ENCODE results near the gene LECT2. TPM values are rescaled to one million over a fixed set of nuclear protein-coding genes. Genes with fewer than 3 reads are reported as not detected.

Gene LECT2
- polyA plus RNA-seq, 1 donor (not counting 4 experiments of a cell fraction or from before 2014, with no cell fraction given): not detected

DNA sequence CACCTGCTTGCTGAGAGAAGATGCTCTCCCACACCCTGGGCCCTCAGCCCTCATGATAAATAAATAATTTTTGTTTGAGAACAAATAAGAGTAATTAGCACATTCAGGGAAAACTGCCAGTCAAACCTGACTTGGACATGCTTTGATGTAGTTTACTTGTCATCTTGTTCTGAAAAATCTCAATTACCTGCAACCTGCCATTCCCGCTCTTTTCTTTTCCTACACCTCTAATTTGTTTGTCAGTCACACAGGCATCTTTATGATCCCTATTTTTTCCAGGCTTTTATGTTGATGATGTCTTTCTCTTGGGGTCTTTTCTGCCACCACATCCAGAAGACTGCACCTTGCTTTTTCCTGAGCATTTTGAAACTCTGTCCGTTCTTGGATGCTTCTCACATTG, 45.4 kb upstream of the LECT2 start:
- DNase-seq (ENCODE audit: low read depth, low spot score) (no peak), FAIRE-seq (no peak)
- Histone ChIP-seq H3K9me3 (ENCODE audit: control insufficient read depth, low read depth, low read length) (no peaks in the 10 kb centered on the region), H3K27me3 (ENCODE audit: control insufficient read depth, extremely low read depth, insufficient read depth, low read length) (no peaks in the 10 kb centered on the region), H3K9me1 (ENCODE audit: control insufficient read depth, extremely low read depth, insufficient read depth, low read length) (no peaks in the 10 kb centered on the region), H4K20me1 (ENCODE audit: control insufficient read depth, extremely low read depth, insufficient read depth, low read length) (no peaks in the 10 kb centered on the region), H3K4me3 (ENCODE audit: control insufficient read depth in 2 of 3, extremely low read depth in 1 of 3, insufficient read depth in 2 of 3, low read depth in 1 of 3, low read length in 3 of 3) (no peak overlapping the region), H3K4me2 (ENCODE audit: control insufficient read depth, extremely low read depth, insufficient read depth, low read depth, low read length) (no peak overlapping the region), H3K36me3 (ENCODE audit: control insufficient read depth in 2 of 2, extremely low read depth in 1 of 2, insufficient read depth in 2 of 2, low read length in 2 of 2) (no peaks in the 10 kb centered on the region), H3K79me2 (ENCODE audit: control insufficient read depth, insufficient read depth, low read length) (no peaks in the 10 kb centered on the region), H3K4me1 (ENCODE audit: control insufficient read depth, extremely low read depth, insufficient read depth, low read length) (peaks cover 10% of the 10 kb centered on the region), H3K9ac (ENCODE audit: control insufficient read depth, extremely low read depth, insufficient read depth, low read length) (no peak overlapping the region), H3K27ac (ENCODE audit: control insufficient read depth, insufficient read depth, low read length) (no peak overlapping the region), H2AFZ (ENCODE audit: control insufficient read depth, low read length) (no peak overlapping the region)
- no peak for TF ChIP-seq EZH2 (IDR thresholded peaks at IDR 0.05; ENCODE audit: low read length)
- TF ChIP-seq, protein P1, sequence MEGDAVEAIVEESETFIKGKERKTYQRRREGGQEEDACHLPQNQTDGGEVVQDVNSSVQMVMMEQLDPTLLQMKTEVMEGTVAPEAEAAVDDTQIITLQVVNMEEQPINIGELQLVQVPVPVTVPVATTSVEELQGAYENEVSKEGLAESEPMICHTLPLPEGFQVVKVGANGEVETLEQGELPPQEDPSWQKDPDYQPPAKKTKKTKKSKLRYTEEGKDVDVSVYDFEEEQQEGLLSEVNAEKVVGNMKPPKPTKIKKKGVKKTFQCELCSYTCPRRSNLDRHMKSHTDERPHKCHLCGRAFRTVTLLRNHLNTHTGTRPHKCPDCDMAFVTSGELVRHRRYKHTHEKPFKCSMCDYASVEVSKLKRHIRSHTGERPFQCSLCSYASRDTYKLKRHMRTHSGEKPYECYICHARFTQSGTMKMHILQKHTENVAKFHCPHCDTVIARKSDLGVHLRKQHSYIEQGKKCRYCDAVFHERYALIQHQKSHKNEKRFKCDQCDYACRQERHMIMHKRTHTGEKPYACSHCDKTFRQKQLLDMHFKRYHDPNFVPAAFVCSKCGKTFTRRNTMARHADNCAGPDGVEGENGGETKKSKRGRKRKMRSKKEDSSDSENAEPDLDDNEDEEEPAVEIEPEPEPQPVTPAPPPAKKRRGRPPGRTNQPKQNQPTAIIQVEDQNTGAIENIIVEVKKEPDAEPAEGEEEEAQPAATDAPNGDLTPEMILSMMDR (optimal IDR thresholded peaks at IDR 0.05 in 1 of 3, IDR thresholded peaks at IDR 0.05 in 1 of 3, conservative IDR thresholded peaks at IDR 0.05 in 1 of 3; ENCODE audit: extremely low read depth in 1 of 3, insufficient read depth in 2 of 3, low read length in 3 of 3): no peak
- dilution Hi-C loops (cut with MboI; ENCODE audit: extremely low pct_ligation_motif_present, low sequenced_read_pairs): no loop called here

DNA sequence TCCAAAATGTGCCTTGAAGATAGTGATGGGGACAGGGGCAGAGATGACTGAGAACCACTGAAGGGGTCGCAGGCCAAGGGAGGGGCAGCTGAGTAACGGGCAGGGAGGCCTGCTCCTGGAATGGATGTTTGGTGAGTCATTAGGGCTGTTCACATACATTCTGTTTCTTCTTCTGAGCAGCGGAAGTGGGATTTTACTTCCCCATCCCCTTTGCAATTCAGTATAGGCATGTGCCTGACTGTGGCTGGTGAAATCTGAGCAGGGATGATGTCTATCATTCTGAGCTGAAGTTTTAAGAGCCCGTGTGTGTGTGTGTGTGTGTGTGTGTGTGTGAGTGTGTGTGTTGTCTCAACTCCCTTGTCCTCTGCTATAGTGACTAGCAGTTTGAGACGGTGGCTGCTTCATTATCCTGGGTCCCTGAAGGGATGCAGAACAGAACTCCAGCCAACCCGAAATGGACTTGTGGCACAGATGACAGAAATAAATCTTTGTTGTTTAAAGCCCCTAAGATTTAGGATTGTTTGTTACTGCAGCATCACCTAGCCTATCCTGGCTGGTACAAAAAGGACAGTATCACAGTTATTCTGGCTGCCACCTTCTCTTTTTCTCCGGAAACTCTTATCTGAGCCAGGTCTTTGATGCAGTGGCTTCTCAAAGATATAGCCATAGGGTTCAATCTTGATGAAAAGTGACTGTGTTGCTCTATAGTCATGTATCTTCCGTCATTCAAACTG, 44.8 kb upstream of the LECT2 start:
- FAIRE-seq: no peak
- Histone ChIP-seq H3K79me2 (ENCODE audit: control insufficient read depth, insufficient read depth, low read length) (no peaks in the 10 kb centered on the region), H4K20me1 (ENCODE audit: control insufficient read depth, extremely low read depth, insufficient read depth, low read length) (no peaks in the 10 kb centered on the region), H3K36me3 (ENCODE audit: control insufficient read depth in 2 of 2, extremely low read depth in 1 of 2, insufficient read depth in 2 of 2, low read length in 2 of 2) (no peaks in the 10 kb centered on the region), H3K4me3 (ENCODE audit: control insufficient read depth in 2 of 3, extremely low read depth in 1 of 3, insufficient read depth in 2 of 3, low read depth in 1 of 3, low read length in 3 of 3) (no peak overlapping the region), H3K27ac (ENCODE audit: control insufficient read depth, insufficient read depth, low read length) (no peak overlapping the region), H3K9me1 (ENCODE audit: control insufficient read depth, extremely low read depth, insufficient read depth, low read length) (no peaks in the 10 kb centered on the region), H3K9ac (ENCODE audit: control insufficient read depth, extremely low read depth, insufficient read depth, low read length) (no peak overlapping the region), H3K4me1 (ENCODE audit: control insufficient read depth, extremely low read depth, insufficient read depth, low read length) (peaks cover 4% of the 10 kb centered on the region), H3K27me3 (ENCODE audit: control insufficient read depth, extremely low read depth, insufficient read depth, low read length) (no peaks in the 10 kb centered on the region), H2AFZ (ENCODE audit: control insufficient read depth, low read length) (no peak overlapping the region), H3K4me2 (ENCODE audit: control insufficient read depth, extremely low read depth, insufficient read depth, low read depth, low read length) (no peak overlapping the region), H3K9me3 (ENCODE audit: control insufficient read depth, low read depth, low read length) (no peaks in the 10 kb centered on the region)
- dilution Hi-C loops (cut with MboI; ENCODE audit: extremely low pct_ligation_motif_present, low sequenced_read_pairs): no loop called here
- DNase-seq (ENCODE audit: low read depth, low spot score): no peak
- no peak for TF ChIP-seq EZH2 (IDR thresholded peaks at IDR 0.05; ENCODE audit: low read length)
- TF ChIP-seq, protein P1 (optimal IDR thresholded peaks at IDR 0.05 in 1 of 3, IDR thresholded peaks at IDR 0.05 in 1 of 3, conservative IDR thresholded peaks at IDR 0.05 in 1 of 3; ENCODE audit: extremely low read depth in 1 of 3, insufficient read depth in 2 of 3, low read length in 3 of 3): no peak
